Lower leg skin (tissue), 4 donors: ENCODE data around the gene UGT1A6. TPM values are rescaled to one million over a fixed set of nuclear protein-coding genes. Genes with fewer than 3 reads are reported as not detected.

Source experiments
- DNase-seq, 2 donors: peaks; one replicate each; pipeline ENCODE4 v3.0.0-alpha.2; 2019; ENCODE audit warnings: low spot score in 2 of 2
- H3K4me3 ChIP-seq: fragments of 200-600 bp; sonication (generic); 2 replicates; pipeline ENCODE4 v1.5.1; 2017; ENCODE audit warnings: mild to moderate bottlenecking, low read depth; ENCODE audit not compliant: poor library complexity, severe bottlenecking
- CTCF ChIP-seq, 3 donors: fragments of 450-650 bp; IDR thresholded peaks; one replicate each; pipeline ENCODE4 v1.5.1; 2016; ENCODE audit warnings: antibody characterized with exemption in 3 of 3, mild to moderate bottlenecking in 3 of 3, moderate library complexity in 2 of 3
- POLR2A ChIP-seq, 2 donors: fragments of 450-650 bp; IDR thresholded peaks; one replicate each; pipeline ENCODE4 v1.6.1; 2016 to 2017; ENCODE audit warnings: antibody characterized with exemption in 2 of 2, mild to moderate bottlenecking in 1 of 2, moderate library complexity in 1 of 2
- WGBS, 2 donors: methylation state at CpG; one replicate each; pipeline ENCODE4 v1.1.5; 2018; 5-methylcytosine and 5-hydroxymethylcytosine counted together
- intact Hi-C: fragments of 100-400 bp; cut with DNase I; formaldehyde crosslinking; loops from one replicate; pipeline ENCODE4 v1.15.0; 2023; ENCODE audit warnings: low total_unique reads
- total RNA-seq, 4 donors: library from RNA; depleted of rRNA; stranded (reverse); fragments of >200 nt; gene quantifications; one replicate each; pipeline ENCODE4 v1.1.0, GENCODE V29; 2016

The UGT1A6 gene
- total RNA-seq, 4 donors from 2014 or later: 11.5 to 35.6 (median 14.4) TPM

DNA sequence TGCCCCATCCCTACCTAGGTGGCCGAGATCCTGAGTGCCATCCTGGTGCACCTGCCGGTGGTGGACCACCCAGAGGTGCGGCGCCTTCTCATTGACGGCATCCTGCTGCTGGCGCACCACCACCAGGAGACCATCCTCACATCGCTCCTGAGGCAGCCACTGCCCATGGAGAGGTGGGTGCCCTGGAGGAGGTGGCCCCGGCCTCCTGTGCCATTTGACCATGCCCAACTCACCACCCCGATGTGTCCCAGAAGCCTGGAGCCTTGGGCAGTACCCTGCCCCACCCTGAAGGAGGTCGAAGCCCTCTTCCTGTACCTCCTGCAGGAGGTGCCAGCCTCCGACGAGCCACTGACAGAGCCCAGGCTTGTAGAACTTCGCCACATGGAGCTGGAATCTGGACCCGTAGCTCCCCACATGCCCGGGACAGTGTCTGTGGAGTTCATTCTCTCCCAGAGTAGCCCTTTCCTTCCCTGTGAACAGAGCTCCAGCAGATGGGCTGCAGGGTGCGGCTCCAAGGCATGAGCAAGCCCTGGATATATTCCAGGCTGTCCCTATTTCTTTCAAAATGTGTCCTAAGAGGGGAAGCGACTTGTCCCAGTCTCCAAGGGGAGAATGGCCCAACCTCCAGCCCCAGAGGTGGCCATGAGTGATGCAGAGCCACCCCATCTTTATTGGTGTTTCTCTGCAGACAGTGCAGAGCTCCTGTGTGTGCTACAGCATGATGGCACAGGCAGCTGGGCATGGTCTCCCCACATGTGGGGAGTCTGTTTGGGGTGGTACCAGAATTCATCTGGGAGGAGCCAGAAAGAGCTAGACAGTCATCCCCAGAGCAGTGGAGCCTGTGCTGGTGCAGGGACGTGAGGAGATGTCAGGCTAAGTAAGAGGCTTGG is 127.4 kb downstream of the UGT1A6 start:
- DNase-seq: peak in 1 of 2 donors; percentile 61
- no peak for TF ChIP-seq CTCF (IDR thresholded peaks at IDR 0.05)
- no peak for TF ChIP-seq POLR2A (IDR thresholded peaks at IDR 0.05)
- no peak overlapping the region for H3K4me3 ChIP-seq
- WGBS, 2 donors: 69 to 70% methylated on average over 5 to 14 of the region's 18 CpGs
- intact Hi-C loops: no loop called here

DNA sequence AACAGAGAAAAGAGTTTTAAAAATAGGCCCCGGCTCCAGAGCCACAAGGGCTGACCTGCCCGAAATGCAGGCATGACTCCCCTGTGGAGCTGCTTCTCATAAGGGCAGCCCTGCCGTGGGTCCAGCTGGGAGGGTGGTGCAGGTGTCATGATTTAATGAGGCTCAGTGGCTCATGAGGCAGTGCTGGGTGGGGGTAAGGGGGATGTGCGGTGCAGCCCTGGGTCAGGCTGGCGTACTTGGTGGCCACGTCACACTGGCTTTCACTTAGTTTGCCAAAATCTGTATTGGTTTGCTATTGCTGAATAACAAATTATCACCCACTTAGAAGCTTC is 128.1 kb downstream of the UGT1A6 start:
- TF ChIP-seq CTCF (IDR thresholded peaks at IDR 0.05) (no peak), POLR2A (IDR thresholded peaks at IDR 0.05) (no peak)
- 80 to 89% methylated on average over 6 of the region's 6 CpGs for WGBS, 2 donors
- intact Hi-C loops: no loop called here
- no peak overlapping the region for H3K4me3 ChIP-seq
- DNase-seq: peak in 1 of 2 donors; percentile 67

- intact Hi-C loops: no loop called here
- TF ChIP-seq CTCF (IDR thresholded peaks at IDR 0.05) (no peak), POLR2A (IDR thresholded peaks at IDR 0.05) (no peak)
- DNase-seq: no peak
- no peak overlapping the region for H3K4me3 ChIP-seq
- 88 to 95% methylated on average over 3 of the region's 3 CpGs for WGBS, 2 donors
Observed at GRCh38 chr2:233821196-233821595, 128.5 kb downstream of the UGT1A6 start.

DNA sequence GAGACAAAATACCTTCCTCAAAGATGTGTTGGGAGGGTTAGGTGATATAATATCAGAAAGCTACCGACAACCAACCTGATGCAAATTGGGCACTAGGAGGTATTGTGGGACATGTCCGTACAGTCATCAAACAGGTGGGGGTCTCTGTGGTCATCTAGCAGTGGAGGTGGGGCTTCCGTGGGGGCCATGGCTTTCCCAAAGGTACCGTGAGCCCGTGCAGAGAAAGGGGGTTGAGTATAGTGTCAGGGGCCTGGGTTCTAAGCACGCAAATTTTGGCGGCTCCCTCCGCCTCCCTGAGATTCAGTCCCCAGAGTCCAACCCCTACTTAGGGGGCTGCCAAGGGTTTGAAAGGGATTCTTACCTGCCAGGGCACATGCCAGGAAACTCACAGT is 129.0 kb downstream of the UGT1A6 start:
- no peak for DNase-seq
- TF ChIP-seq POLR2A (IDR thresholded peaks at IDR 0.05): no peak
- no peak for TF ChIP-seq CTCF (IDR thresholded peaks at IDR 0.05)
- H3K4me3 ChIP-seq: no peak overlapping the region
- 84 to 96% methylated on average over 7 to 8 of the region's 8 CpGs for WGBS, 2 donors
- intact Hi-C loops: no loop called here

DNA sequence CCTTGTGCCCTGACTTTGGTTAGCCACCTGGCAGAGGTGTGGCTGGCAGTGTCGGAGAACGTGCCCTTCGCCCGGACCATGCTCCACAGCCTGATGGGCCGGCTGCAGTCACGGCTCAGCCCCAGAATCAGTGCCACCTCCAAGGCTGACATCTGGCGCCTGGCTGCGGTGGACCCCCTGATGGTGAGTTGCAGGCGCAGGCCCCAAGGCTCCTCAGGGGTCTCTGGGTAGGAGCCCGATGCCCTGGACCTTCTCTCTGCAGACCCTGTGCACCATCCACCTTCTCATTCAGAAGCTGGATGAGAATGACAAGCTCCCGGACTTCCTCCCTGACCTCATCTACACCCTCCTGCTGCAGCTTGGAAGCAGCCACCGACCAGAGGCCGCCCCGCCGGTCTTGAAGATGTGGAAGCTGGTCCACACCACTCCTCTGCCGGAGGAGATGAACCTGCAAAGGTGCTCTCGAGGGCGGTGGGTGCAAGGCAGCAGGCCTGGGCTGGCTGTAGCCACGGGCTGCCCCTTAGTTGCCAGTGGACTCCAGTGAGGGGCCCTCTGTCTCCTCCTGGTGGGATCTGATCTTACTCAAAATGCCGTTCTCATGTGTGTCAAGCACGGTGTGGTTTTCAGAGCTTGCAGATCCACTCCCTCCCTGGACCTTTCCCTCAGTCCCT is 129.5 kb downstream of the UGT1A6 start:
- peak in 1 of 2 donors; percentile 74 for DNase-seq
- H3K4me3 ChIP-seq: no peak overlapping the region
- no peak for TF ChIP-seq POLR2A (IDR thresholded peaks at IDR 0.05)
- no peak for TF ChIP-seq CTCF (IDR thresholded peaks at IDR 0.05)
- intact Hi-C loops: no loop called here
- 89 to 92% methylated on average over 15 of the region's 21 CpGs for WGBS, 2 donors

Other genes with a start within 250 kb of the UGT1A6 start
- 10 to 100 TPM; 26.9 to 38.7 (median 37.4) TPM for gene USP40, start 126.1 kb upstream of the UGT1A6 start, total RNA-seq
- not detected for gene UGT1A8, start 75.3 kb upstream of the UGT1A6 start, total RNA-seq
- under 1 TPM in 1 of 4 donors, not detected in 3; 0.36 TPM for gene UGT1A10, start 56.4 kb upstream of the UGT1A6 start, total RNA-seq
- not detected for gene UGT1A9, start 21.0 kb upstream of the UGT1A6 start, total RNA-seq
- 1 to 10 TPM in 2 of 4 donors, under 1 TPM in 2; 0.21 to 6.9 (median 1.6) TPM for gene UGT1A7, start 11.0 kb upstream of the UGT1A6 start, total RNA-seq
- 1 to 10 TPM in 1 of 4 donors, under 1 TPM in 2, not detected in 1; 0.32 to 1.7 (median 0.80) TPM for gene UGT1A5, start 20.0 kb downstream of the UGT1A6 start, total RNA-seq
- gene UGT1A4, start 25.8 kb downstream of the UGT1A6 start, total RNA-seq: 1 to 10 TPM; 1.0 to 2.9 (median 2.4) TPM
- gene UGT1A3, start 36.2 kb downstream of the UGT1A6 start, total RNA-seq: 1 to 10 TPM in 1 of 4 donors, under 1 TPM in 2, not detected in 1; 0.30 to 1.1 (median 0.54) TPM
- gene UGT1A1, start 67.4 kb downstream of the UGT1A6 start, total RNA-seq: under 1 TPM; 0.21 to 0.80 (median 0.36) TPM
- gene MROH2A, start 85.4 kb downstream of the UGT1A6 start, total RNA-seq: under 1 TPM in 2 of 4 donors, not detected in 2; 0.26 to 0.61 TPM
- gene HJURP, start 161.6 kb downstream of the UGT1A6 start, total RNA-seq: 1 to 10 TPM; 1.2 to 4.4 (median 3.5) TPM
- gene TRPM8, start 224.5 kb downstream of the UGT1A6 start, total RNA-seq: under 1 TPM in 2 of 4 donors, not detected in 2; 0.46 TPM